ENCODE results near the gene FAXC.

Gene FAXC

GRCh38 chr6:99287523-99287922, 62.0 kb downstream of the FAXC start:
- Histone ChIP-seq H3K27me3 (replicated peaks; ENCODE audit: control insufficient read depth, insufficient read depth, low read length) (no peaks in the 10 kb centered on the region; the same call in none of the 2 replicates), H3K36me3 (ENCODE audit: control insufficient read depth, insufficient read depth, low read length) (no peaks in the 10 kb centered on the region), H3K4me3 (replicated peaks; ENCODE audit: low read depth, low read length) (no peak overlapping the region)
- no peak for DNase-seq (ENCODE audit: extremely low read depth, insufficient read length)
- no peak for TF ChIP-seq CTCF (IDR thresholded peaks at IDR 0.05; ENCODE audit: insufficient read depth, low read length, poor library complexity, severe bottlenecking)

GRCh38 chr6:99285881-99286280, 63.6 kb downstream of the FAXC start:
- no peak for DNase-seq (ENCODE audit: extremely low read depth, insufficient read length)
- TF ChIP-seq CTCF (IDR thresholded peaks at IDR 0.05; ENCODE audit: insufficient read depth, low read length, poor library complexity, severe bottlenecking), result no peak
- Histone ChIP-seq H3K36me3 (ENCODE audit: control insufficient read depth, insufficient read depth, low read length) (no peaks in the 10 kb centered on the region), H3K4me3 (replicated peaks; ENCODE audit: low read depth, low read length) (no peak overlapping the region), H3K27me3 (replicated peaks; ENCODE audit: control insufficient read depth, insufficient read depth, low read length) (no peaks in the 10 kb centered on the region; the same call in 1 of the 2 replicates)

GRCh38 chr6:99282479-99283062, 66.9 kb downstream of the FAXC start:
- Histone ChIP-seq H3K36me3 (ENCODE audit: control insufficient read depth, insufficient read depth, low read length) (no peaks in the 10 kb centered on the region), H3K27me3 (replicated peaks; ENCODE audit: control insufficient read depth, insufficient read depth, low read length) (no peaks in the 10 kb centered on the region; the same call in 1 of the 2 replicates), H3K4me3 (replicated peaks; ENCODE audit: low read depth, low read length) (no peak overlapping the region)
- DNase-seq (ENCODE audit: extremely low read depth, insufficient read length), result no peak
- peak; percentile 34 for TF ChIP-seq CTCF (IDR thresholded peaks at IDR 0.05; ENCODE audit: insufficient read depth, low read length, poor library complexity, severe bottlenecking)

- Histone ChIP-seq H3K36me3 (ENCODE audit: control insufficient read depth, insufficient read depth, low read length) (no peaks in the 10 kb centered on the region), H3K4me3 (replicated peaks; ENCODE audit: low read depth, low read length) (no peak overlapping the region), H3K27me3 (replicated peaks; ENCODE audit: control insufficient read depth, insufficient read depth, low read length) (no peaks in the 10 kb centered on the region; the same call in 1 of the 2 replicates)
- no peak for DNase-seq (ENCODE audit: extremely low read depth, insufficient read length)
- TF ChIP-seq CTCF (IDR thresholded peaks at IDR 0.05; ENCODE audit: insufficient read depth, low read length, poor library complexity, severe bottlenecking), result no peak
Observed at GRCh38 chr6:99276747-99277146, 72.7 kb downstream of the FAXC start.

- Histone ChIP-seq H3K4me3 (replicated peaks; ENCODE audit: low read depth, low read length) (no peak overlapping the region), H3K36me3 (ENCODE audit: control insufficient read depth, insufficient read depth, low read length) (no peaks in the 10 kb centered on the region), H3K27me3 (replicated peaks; ENCODE audit: control insufficient read depth, insufficient read depth, low read length) (no peaks in the 10 kb centered on the region)
- DNase-seq (ENCODE audit: extremely low read depth, insufficient read length), result no peak
- TF ChIP-seq CTCF (IDR thresholded peaks at IDR 0.05; ENCODE audit: insufficient read depth, low read length, poor library complexity, severe bottlenecking), result no peak
Observed at GRCh38 chr6:99270826-99271225, 78.6 kb downstream of the FAXC start.

- TF ChIP-seq CTCF (IDR thresholded peaks at IDR 0.05; ENCODE audit: insufficient read depth, low read length, poor library complexity, severe bottlenecking), result no peak
- Histone ChIP-seq H3K36me3 (ENCODE audit: control insufficient read depth, insufficient read depth, low read length) (no peaks in the 10 kb centered on the region), H3K27me3 (replicated peaks; ENCODE audit: control insufficient read depth, insufficient read depth, low read length) (no peaks in the 10 kb centered on the region), H3K4me3 (replicated peaks; ENCODE audit: low read depth, low read length) (no peak overlapping the region)
- no peak for DNase-seq (ENCODE audit: extremely low read depth, insufficient read length)
Observed at GRCh38 chr6:99270030-99270429, 79.4 kb downstream of the FAXC start.
